Measurements from ENCODE around the gene WSB2. TPM values are rescaled to one million over a fixed set of nuclear protein-coding genes. Genes with fewer than 3 reads are reported as not detected.

WSB2 gene
- total RNA-seq, 1 donor from 2014 or later, result 125 TPM

- Histone ChIP-seq H3K4me3 (ENCODE audit: low read depth, low read length) (no peak overlapping the region), H3K36me3 (ENCODE audit: control insufficient read depth, insufficient read depth, low read length) (no peaks in the 10 kb centered on the region), H3K27me3 (ENCODE audit: control insufficient read depth, insufficient read depth, low read length) (no peaks in the 10 kb centered on the region)
- no peak for FAIRE-seq
- TF ChIP-seq CTCF (IDR thresholded peaks at IDR 0.05; ENCODE audit: insufficient read depth, low read length, severe bottlenecking), result no peak
- peak; percentile 88 for DNase-seq (ENCODE audit: low read depth)
These were observed 74.1 kb downstream of the WSB2 start for GRCh38 chr12:117986705-117987469.

- Histone ChIP-seq H3K4me3 (ENCODE audit: low read depth, low read length) (no peak overlapping the region), H3K27me3 (ENCODE audit: control insufficient read depth, insufficient read depth, low read length) (no peaks in the 10 kb centered on the region), H3K36me3 (ENCODE audit: control insufficient read depth, insufficient read depth, low read length) (no peaks in the 10 kb centered on the region)
- no peak for TF ChIP-seq CTCF (IDR thresholded peaks at IDR 0.05; ENCODE audit: insufficient read depth, low read length, severe bottlenecking)
- no peak for FAIRE-seq
- no peak for DNase-seq (ENCODE audit: low read depth)
These were observed 75.8 kb downstream of the WSB2 start for GRCh38 chr12:117985182-117985581.

Other genes with a start within 250 kb of the WSB2 start
- under 0.01 TPM in 1 of 2 replicates, not detected in the other for gene KSR2, start 92.2 kb downstream of the WSB2 start, total RNA-seq
- gene RFC5, start 44.5 kb downstream of the WSB2 start, total RNA-seq, result 6.1 and 7.4 TPM in 2 replicates
- gene VSIG10, start 42.8 kb upstream of the WSB2 start, total RNA-seq, result 20.0 and 23.0 TPM in 2 replicates
- 168 and 180 TPM in 2 replicates for gene PEBP1, start 74.9 kb upstream of the WSB2 start, total RNA-seq

All from bronchial epithelial cell (primary cell).